GM12801 (cell line): Measurements from ENCODE around the gene MKLN1.

ENCODE experiments used
- CTCF ChIP-seq: IDR thresholded peaks from one replicate; pipeline ENCODE4 v1.5.1; 2011; ENCODE audit warnings: control low read depth; ENCODE audit not compliant: insufficient read length; ENCODE audit errors: extremely low read depth

MKLN1 gene

GRCh38 chr7:131292141-131292905 lies 35.4 kb upstream of the MKLN1 start:
- no peak for TF ChIP-seq CTCF

GRCh38 chr7:131293018-131293417 lies 34.7 kb upstream of the MKLN1 start:
- no peak for TF ChIP-seq CTCF

GRCh38 chr7:131294553-131294952 lies 33.1 kb upstream of the MKLN1 start:
- TF ChIP-seq CTCF = no peak

GRCh38 chr7:131298608-131298992 lies 29.1 kb upstream of the MKLN1 start:
- TF ChIP-seq CTCF = no peak

- TF ChIP-seq CTCF = no peak
Measured at GRCh38 chr7:131299074-131299473, 28.6 kb upstream of the MKLN1 start.

- no peak for TF ChIP-seq CTCF
Measured at GRCh38 chr7:131300078-131300477, 27.6 kb upstream of the MKLN1 start.

GRCh38 chr7:131300572-131301466 lies 26.9 kb upstream of the MKLN1 start:
- TF ChIP-seq CTCF = no peak
